Gastroesophageal sphincter (tissue), 3 donors: ENCODE data around the gene C8G.

Experiments
- CTCF ChIP-seq, 4 experiments: fragments of 200-600 bp in 2 of 4; fragments of 450-650 bp in 2 of 4; sonication (generic) in 1 of 4; IDR thresholded peaks; one replicate each; pipeline ENCODE4 v1.5.1; 2017 to 2019; ENCODE audit warnings: antibody characterized with exemption in 4 of 4, mild to moderate bottlenecking in 2 of 4, moderate library complexity in 2 of 4
- EP300 ChIP-seq: sonication (generic); formaldehyde crosslinking; IDR thresholded peaks from one replicate; pipeline ENCODE4 v1.6.1; 2017; ENCODE audit warnings: antibody characterized with exemption, mild to moderate bottlenecking
- POLR2A ChIP-seq, 2 donors: fragments of 450-650 bp; IDR thresholded peaks; one replicate each; pipeline ENCODE4 v1.6.1; 2017; ENCODE audit warnings: antibody characterized with exemption in 2 of 2, mild to moderate bottlenecking in 2 of 2, moderate library complexity in 1 of 2
- POLR2AphosphoS5 ChIP-seq: sonication (generic); formaldehyde crosslinking; IDR thresholded peaks from one replicate; pipeline ENCODE4 v1.6.1; 2017; ENCODE audit warnings: antibody characterized with exemption

- no peak for TF ChIP-seq CTCF (IDR thresholded peaks at IDR 0.05)
- TF ChIP-seq POLR2A (IDR thresholded peaks at IDR 0.05), result no peak
- no peak for TF ChIP-seq POLR2AphosphoS5
- no peak for TF ChIP-seq EP300
Measured at GRCh38 chr9:136941231-136942111, 3.6 kb upstream of the C8G start.
